Right hindlimb (tissue), 1 donor: ENCODE measurements around the gene HSPA4.

ENCODE experiments used
- DNase-seq: peaks from one replicate; pipeline ENCODE4 v3.0.0-alpha.2; 2018

Gene HSPA4

DNA sequence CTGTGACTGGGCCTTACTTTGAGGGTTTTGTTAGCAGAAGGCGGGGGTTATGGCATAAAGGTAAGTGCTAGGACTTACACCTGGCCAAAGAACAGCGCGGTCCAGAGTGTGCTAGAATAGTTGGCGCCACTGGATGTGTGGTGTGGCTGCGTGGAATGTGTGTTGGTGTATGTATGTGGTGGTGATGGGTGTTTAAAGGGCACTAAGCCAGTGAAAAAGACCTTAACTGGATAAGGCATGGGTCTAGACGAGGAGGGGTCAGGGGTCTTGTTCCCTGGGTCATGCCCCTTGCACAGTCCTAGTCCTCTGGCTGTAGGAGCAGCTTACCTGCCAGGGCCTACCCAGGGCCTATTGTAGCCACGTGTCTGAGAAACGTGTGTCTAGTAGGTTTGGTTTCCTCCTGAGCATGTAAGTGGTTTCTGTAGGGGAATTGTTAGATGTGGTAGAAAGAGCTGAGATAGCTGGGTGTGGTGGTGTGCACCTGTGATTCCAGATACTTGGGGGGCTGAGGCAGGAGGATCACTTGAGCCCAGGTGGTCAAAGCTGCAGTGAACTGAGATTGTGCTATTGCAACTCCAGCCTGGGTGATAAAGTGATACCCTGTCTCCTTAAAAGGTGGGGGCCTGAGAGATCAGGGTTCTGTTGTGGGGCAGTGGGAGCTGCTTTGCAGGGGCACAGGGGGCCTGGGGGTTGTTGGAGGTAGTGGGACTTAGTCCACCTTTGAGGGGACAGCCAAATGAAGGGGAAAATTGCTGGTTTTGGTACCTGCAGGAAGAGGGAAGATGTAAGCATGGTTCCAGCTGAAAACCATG, 55.2 kb downstream of the HSPA4 start:
- DNase-seq, result no peak

DNA sequence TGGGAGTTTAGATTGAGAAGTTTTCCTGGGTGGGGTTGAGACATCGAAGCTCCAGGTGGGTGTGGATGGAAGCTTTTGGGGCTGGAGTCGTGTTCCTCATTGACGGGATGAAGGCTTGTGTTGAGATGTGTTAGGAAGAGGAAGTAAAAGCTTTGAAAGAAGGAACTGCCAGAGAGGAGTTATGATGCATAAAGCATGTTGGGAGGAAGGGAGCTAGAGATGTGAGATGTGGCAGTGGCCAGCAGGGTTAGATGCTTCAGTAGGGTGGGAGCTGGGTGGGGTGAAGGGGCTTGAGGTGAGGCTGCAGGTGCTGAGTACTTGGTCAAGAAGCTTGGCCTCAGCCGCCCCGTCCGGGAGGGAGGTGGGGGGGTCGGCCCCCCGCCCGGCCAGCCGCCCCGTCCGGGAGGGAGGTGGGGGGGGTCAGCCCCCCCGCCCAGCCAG, 56.7 kb downstream of the HSPA4 start:
- no peak for DNase-seq

DNA sequence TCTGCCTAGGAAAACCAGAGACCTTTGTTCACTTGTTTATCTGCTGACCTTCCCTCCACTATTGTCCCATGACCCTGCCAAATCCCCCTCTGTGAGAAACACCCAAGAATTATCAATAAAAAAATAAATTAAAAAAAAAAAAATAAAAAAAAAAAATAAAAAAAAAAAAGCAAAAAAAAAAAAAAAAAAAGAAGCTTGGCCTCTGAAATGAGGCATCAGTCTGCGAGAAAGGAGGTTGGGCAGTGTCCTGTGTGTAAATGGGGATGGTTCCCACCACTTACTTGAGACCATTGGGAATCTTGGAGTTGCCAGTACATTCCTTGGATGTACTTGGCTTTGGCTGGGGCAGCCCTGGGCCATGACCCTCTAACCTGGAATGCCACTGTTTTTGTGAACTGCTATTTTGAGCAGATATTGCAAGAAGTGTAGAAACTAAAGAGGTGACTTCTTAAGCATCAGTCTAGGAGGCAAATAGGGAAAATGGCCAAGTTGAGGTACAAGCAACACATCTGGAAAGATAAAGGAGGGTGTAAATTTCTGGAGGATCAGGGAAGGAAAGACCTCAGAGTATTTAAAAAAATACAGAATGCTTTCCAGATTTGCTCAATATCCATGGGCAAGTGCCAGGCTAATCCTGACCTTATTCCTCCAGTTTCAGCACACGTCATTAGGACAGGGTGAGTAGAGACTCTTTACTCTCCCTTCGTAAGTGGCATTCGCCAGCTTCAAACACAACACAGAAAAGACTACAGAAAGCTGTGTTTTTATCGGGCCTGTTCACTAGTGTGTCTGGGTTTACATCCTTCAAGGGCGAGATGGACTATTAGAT, 58.1 kb downstream of the HSPA4 start:
- no peak for DNase-seq

DNA sequence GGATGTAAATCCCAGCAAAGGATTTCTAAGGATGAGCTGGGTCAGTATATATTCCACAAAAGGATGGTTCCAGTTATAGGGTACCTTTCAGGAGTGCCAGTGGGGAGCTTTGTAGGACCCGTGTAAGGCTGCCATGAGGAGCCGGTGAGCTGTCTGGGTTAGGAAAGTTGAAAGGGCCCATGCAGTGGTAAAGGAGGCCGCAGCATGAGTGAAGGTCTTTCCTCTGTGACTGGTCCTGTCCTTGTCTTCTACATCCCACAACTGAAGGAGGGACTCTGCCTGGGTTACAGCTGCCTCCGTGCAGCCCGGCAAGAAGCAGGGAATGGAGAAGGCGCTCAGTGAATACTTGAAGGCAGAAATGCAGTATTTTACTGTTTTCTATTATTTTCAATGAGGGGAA, 58.9 kb downstream of the HSPA4 start:
- no peak for DNase-seq

DNA sequence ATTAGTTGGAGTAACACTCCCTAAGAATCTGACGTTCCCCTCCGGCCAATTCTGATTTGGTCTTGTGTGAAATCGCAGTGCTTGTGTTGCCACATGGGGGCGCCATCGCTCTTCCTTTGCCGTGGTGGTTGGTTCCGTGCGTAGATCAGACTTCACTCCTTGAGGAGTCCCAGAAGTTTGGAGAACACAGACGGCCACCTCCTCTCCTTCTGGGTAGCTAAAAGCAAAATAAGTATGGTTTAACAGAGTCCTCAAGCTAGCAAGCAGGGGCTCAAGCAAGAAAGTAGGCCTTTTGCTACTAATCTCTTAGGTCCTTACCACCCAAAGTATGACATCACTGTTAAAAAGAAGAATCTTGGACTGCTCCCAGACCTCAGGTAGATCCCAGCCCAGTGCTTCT, 59.5 kb downstream of the HSPA4 start:
- peak; percentile 89 for DNase-seq

DNA sequence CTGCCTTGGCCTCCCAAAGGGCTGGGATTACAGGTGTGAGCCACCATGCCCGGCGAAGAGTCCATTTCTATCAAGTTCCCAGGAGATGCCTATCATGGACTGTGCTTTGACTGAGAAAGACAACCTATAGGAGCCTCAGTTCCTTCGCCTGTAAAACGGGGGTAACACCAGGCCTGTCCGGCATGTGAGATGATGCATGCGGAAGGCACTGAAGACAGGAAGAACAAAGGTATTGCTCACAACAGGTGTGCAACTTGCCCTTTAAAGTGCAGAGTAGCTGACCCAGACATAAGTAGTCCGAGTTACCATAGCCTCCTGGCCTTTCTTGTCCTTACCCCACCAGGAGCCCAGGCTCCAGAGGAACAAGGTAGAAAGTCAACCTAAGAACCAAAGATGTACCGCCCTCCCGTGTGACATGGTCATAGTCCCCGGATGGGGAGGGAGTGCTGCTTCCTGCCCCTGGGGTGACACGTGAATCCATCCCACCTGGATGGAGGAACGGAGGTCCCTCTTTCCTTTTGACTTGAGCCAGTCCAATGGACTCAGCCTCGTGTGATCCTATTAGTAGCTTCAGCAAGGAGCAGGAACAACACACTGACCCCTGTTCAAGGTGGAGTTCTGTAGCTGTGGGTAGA, 60.3 kb downstream of the HSPA4 start:
- DNase-seq, result no peak

DNA sequence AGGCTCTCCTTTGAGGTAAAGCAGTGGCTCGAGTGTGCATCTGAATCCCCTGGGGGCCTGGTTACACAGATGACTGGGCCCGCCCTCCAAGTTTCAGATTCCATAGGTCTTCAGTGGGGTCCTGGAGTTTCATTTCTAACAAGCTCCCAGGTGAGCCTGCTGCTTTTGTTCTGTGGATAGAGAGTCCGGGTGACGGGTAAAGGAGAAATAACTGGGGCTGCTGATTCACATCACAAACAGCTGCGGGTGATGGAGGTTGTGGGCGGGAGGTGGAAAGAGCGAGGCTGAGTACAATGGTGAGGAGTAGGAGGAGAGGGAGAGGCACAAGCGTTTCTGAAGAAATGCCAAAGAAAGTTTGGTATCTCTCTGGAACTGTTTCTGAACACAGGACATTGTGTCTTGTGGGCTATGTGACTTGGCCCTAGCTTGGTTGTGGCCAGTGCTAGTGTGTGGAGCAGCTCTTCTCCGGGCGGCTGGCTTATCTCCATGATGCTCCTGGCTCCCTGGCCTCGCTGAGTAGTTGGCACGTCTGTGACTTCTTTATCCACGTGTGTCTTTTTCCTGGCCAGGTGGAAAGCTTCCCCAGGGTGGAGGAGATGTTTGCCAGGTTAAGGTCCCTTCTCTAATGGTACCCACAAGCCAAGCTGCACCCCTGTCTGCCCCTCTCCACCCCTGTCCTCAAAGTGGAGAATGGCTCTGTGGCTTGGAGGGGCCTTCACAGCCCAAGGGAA, 61.7 kb downstream of the HSPA4 start:
- DNase-seq, result no peak

DNA sequence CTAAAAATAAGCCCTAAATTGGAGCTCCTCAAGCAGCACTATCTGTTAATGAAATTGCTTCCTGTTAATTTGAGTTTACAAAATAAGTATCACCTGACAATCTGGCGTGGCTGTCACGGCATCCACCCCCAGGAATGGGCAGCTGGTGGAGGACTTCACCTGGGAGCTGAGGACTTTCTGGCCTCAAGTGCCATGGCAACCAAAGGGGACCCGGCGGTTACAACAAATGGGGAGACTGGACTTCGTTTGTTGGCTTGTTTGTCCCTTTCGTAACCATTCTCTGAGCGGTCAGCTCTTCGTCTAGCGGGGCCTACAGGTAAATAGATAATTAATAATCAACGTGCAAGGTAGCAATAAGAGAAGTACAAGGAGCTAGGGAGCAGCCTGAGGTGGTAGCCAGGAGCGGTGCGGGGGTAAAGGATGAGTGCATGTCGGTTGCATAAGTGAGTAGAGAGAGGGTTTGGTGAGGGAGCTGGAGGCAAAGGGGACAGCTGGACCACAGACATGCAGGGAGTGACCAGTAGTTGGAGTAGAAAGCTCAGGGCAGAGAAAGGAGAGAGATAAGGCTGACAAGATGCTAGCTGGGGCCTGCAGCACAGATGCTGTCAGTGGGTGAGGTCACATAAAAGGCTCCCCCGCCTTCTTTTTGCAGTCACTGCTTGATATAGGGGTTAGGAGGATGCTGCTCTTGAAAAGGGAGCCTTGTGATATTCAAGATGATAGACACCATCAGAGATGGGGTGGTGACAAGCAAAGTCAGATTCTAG, 62.5 kb downstream of the HSPA4 start:
- no peak for DNase-seq

DNA sequence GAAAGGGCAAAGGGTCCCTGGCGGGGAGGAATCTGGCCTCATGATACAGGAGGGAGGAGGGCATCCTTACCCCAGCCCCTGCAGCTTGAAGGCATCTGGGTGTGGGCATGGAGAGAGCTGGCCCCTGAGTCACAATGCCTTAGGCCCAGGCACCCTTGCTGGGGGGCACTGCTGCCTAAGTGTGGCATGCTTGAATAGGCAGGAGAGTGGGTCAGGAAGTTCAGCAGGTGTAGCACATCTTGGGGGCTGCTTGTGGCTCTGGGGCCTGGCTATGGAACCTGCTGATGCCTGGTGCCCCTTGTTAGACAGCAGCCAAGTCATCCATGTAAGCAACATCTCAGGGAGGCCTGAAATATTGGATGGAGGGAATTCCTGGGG, 63.1 kb downstream of the HSPA4 start:
- DNase-seq, result no peak

DNA sequence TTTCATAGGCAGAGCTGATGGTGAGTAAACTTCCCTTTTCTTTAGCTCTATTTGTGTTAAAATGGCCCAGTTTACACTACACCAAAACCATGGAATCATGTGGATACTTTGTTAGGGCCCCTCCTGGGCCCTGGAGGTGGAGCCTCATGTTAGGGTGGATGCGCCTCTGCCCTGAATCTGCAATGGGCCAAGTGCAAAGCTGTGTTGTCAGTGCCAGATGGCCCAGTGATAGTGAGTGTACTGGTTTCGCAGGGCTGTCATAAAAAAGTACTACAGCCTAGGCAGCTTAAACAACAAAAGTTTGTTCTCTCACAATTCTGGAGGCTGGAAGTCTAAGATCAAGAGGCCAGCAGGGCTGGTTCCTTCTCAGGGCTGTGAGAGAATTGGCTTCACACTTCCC, 64.8 kb downstream of the HSPA4 start:
- DNase-seq, result no peak

DNA sequence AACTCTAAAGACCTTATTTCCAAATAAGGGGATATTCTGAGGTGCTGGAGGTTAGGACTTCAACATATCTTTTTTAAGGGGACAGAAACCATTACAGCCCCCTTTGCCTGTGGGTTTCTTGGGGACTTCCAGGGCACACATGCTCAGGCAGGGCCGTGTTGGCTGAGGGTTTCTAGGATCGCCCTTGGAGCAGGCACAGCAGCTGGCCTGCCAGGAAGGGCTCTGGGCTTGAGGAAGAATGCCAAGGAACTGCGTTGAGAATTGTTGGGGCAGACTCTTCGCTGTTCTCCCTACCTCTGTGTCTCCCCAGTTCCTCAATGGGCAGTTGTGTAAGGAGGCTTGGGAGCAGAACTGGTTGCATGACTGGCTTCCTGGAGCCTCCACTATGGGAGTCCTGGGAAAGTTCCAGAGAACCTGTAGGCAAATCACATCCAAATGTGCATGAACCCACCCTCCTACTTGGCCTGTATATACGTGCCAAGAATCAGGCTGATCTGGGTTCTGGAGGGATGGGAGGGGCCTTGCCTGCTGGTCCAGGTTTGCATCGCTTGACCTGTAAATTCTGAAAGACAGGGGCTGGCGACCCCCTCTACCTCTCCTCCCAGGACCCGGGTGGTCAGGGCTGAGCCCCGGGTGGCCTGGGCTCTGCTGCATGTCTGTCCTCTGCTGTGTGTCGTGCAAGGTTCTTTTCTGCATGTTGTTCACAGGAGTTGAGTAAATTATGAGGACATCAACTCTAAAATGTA, 65.5 kb downstream of the HSPA4 start:
- no peak for DNase-seq

DNA sequence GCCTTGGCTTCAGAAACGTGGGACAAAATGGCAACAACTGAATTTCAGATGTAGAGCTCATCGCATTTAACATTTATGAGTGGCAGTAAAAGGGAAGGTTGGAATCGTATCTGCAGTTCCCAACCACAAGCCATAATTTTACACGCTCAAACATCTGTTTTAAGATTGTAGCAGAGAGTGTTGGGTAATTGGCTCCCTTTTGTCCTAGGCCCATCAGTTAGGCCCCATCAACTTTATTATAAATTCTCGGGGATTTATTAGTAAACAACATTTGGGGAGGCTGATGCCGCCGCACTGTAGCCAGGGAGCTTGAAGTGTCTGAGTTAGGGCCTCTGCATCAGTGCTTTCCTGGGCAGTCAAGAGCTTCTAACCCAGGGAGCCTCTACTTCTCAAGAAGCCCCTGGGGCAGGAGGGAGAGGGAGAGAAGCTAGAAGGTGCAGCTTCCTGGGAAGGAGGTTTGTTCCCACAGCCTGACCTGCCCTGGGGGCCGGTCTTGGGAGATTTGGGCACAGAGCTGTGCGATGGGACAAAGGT, 66.2 kb downstream of the HSPA4 start:
- DNase-seq, result no peak

DNA sequence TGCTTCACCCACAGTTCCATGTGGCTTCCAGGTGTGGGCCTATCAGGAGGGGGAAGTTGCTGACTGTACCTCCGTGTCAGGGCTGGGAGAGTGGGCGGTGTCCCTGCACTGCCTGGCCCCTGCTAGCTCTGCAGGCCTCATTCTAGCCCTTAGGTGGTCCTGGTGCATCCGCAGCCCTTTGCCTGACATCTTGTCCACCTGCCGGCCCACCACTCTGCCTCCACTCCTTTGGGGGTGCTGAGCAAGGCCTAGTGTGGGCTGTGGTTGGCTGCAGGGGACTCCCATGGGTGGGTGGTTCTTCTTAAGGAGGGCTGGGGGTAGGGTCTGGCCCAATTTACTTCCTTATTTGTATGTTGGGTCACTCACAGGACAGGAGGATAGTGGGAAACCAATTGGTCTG, 66.9 kb downstream of the HSPA4 start:
- no peak for DNase-seq

DNA sequence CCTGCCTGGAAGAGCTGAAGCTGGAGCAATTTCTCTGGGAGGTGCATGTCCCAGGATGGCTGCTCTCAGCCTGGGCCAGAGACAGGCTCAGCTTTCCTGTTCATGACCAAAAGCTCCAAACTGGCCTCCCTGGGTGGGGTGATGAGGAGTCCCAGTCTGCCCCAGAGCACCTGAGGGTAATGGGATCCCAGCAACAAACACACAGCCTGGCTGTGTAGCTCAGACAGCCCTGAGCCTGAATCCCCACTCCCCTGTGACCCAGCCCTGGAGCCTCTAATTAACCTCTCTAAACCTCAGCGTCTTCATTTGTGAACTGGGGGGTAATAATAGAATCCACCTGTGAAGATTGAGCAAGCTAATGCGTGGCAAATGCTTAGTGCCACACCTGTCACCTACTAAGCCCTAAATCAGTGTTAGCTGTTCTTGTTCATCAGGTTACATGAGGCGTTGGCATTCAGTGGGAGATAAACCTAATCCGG, 67.5 kb downstream of the HSPA4 start:
- DNase-seq, result no peak

DNA sequence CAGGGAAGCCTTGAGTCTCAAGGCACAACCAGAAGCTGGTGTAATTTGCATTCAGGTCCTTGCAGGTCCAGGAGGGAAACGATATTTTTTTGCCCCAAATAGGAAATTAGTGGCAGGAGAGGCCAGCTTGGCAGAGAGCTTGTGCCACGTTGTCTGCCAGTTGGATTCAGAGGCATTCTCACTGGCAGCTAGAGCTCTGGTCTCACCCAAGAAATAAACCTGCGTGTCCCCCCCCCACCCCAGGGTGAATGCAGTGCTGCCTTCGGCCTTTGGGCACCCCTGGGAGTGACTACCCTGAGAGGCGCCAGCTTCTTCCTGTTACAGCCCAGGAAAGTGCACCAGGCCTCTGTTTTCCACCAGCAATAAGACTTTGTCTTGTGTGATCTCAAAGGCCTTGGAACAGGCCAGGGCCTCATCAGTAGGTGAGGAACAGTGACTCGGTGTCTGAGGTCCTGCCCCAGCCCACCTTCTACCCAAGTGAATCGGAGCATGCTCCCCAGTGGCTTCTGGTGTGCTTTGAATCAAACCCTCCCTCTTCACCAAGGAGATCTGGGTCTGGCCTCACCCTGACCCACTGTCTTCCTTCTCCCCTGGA, 68.4 kb downstream of the HSPA4 start:
- no peak for DNase-seq

DNA sequence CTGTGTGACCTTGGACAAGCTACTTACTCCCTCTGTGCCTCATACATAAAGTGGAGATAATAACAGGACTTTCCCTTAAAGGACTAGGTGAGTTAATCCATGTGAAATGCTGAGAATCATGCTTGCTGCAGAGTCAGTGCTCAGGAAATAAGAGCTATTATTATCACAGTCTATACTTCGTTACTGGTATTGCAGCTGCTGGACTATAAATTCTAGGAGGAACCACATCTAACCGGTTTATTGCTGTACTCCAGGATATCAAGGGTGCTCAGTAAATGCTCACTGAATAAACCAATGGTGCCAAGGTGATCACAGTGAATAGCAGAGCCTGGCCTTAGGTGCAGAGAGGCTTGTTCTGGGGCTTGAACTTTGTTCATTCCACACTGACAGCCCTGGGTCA, 69.3 kb downstream of the HSPA4 start:
- no peak for DNase-seq

DNA sequence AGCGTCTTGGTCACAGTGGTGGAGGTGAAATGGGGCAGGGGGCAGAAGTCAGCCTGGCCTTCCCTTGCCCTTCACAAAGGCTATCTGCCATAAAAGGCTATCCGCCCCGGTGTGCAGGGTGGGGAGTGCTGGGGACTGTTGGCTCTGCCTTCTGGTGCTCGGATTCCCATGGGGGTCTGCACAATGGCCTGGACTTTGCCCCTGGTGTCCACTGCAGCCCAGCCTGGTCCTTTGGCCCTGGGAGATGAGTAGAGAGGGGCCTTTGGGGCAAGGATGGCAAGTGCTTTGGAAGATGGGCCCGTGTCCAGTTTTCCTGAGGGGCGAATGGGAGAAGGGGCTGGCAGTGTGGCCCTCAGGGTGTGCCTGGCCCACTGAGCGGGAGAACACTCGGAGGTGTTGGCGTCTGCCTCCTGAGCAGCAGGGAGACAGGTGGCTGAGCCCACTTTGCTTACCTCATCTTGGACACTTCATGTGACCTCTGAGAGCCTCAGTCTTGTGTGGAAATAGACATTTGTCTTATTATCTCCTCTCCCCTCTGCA, 69.9 kb downstream of the HSPA4 start:
- no peak for DNase-seq

DNA sequence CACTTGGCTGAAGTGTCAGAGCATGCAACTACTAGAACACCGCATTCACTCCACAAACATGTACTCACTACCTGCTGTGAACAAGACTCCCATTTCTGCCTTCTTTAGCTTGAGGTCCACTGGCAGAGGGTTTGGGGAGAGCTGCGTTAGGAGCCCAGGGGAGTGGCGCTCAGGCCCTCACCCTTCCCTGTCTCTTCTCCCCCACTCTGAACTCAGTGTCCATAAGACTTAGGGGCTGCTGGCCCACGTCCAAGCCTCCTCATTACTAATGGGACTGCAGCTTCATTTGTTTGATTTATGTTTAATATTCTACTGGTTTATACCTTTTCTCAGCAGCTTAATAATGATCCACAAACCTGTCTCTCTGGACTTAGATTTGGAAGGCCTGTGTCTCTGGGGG, 70.9 kb downstream of the HSPA4 start:
- no peak for DNase-seq

DNA sequence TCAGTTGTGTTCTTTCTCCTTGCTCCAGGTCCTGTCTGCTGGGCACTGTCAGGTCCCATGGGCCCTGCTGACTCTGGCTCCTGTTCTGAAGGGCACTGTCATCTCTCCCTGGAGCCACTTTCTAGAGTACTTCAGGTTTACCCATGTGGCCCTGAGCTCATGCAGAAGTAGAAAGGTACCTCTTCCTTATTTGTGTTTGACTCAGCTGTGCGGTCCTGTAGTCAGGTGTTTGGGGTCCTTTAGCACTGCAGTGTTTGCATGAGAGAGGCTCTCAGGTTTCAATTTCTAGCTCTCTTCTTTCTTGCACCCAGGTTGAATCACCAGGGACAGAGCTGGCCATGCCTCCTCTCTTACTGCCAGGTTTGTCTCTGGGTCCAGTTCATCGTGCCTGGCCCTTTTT, 71.5 kb downstream of the HSPA4 start:
- DNase-seq, result no peak

DNA sequence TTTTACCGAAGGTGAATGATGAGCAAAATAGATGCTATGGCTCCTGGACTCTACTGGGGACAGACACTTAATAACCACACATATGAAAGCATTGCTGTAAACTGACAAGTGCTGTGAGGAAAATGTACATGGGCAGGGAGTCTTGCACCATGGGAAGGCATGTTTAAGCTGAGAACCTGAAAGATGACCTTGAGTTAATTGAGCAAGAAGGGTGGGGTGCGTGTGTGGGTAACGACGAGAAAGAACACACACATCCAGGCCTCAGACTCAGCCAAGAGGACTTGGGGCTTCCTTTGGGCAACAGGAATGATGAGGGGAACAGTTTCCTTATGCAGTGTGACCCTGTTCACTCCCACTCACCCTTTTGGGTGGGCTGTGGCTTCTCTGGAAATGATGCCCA, 73.1 kb downstream of the HSPA4 start:
- no peak for DNase-seq
